Thoracic aorta (tissue), 2 donors: ENCODE results near the gene CHRNB1. TPM values are rescaled to one million over a fixed set of nuclear protein-coding genes. Genes with fewer than 3 reads are reported as not detected.

ENCODE experiments used
- ATAC-seq: fragments of 150-250 bp; one replicate; pipeline ENCODE4 v1.8.0; 2017; ENCODE audit warnings: low read depth; ENCODE audit not compliant: insufficient number of reproducible peaks, low FRiP score
- DNase-seq: peaks from one replicate; pipeline ENCODE4 v3.0.0-alpha.2; 2020; ENCODE audit warnings: low spot score
- H3K27ac ChIP-seq, 2 donors: fragments of 200-600 bp; sonication (generic); 1 replicate in 1 of 2; 2 replicates in 1 of 2; pipeline ENCODE4 v1.5.1; 2016; ENCODE audit warnings: mild to moderate bottlenecking in 2 of 2, moderate library complexity in 2 of 2
- H3K27me3 ChIP-seq: fragments of 200-600 bp; sonication (generic); replicated peaks from 2 replicates; pipeline ENCODE4 v1.6.0; 2016; ENCODE audit warnings: mild to moderate bottlenecking; ENCODE audit not compliant: insufficient read depth
- H3K36me3 ChIP-seq: fragments of 200-600 bp; sonication (generic); one replicate; pipeline ENCODE4 v1.5.1; 2016
- H3K4me1 ChIP-seq, 2 donors: fragments of 200-600 bp; sonication (generic); 1 replicate in 1 of 2; 2 replicates in 1 of 2; pipeline versions ENCODE4 v1.5.1 to v1.6.0; 2016; ENCODE audit warnings: low read depth in 2 of 2, mild to moderate bottlenecking in 1 of 2; ENCODE audit not compliant: control insufficient read depth in 1 of 2
- H3K4me3 ChIP-seq: fragments of 200-600 bp; sonication (generic); 2 replicates; pipeline ENCODE4 v1.5.1; 2016; ENCODE audit warnings: mild to moderate bottlenecking
- H3K9me3 ChIP-seq: fragments of 200-600 bp; sonication (generic); 2 replicates; pipeline ENCODE4 v1.5.1; 2016
- total RNA-seq, 2 donors: library from RNA; depleted of rRNA; stranded (reverse); fragments of >200 nt; gene quantifications; one replicate each; pipeline versions ENCODE4 v1.1.0 to v1.2.3, GENCODE V29; 2016
- TF ChIP-seq, protein P1 (sequence below): fragments of 200-600 bp; sonication (generic); IDR thresholded peaks from one replicate; pipeline ENCODE4 v1.5.1; 2019; ENCODE audit warnings: antibody characterized with exemption

Gene CHRNB1
- total RNA-seq, 2 donors from 2014 or later, result 11.6 to 17.6 TPM

DNA sequence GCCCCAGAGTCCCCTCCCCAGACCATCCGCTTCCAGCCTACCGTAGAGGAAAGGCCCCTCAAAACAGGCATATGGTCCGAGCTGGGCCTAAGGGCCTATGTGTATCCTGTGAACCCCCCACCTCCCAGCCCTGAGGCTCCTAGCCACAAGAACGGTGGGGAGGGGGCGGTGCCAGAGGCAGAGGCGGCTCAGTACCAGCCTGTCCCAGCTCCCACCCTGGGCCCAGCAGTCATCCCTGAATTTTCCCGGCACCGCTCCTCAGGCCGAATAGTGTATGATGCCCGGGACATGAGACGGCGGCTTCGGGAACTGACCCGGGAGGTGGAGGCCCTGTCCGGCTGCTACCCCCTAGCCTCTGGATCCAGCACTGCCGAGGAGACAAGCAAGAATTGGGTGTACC lies 23.7 kb upstream of the CHRNB1 start:
- Histone ChIP-seq H3K9me3 (no peaks in the 10 kb centered on the region), H3K27me3 (no peaks in the 10 kb centered on the region), H3K4me3 (no peak overlapping the region), H3K27ac (no peak overlapping the region), H3K4me1 (no peaks in the 10 kb centered on the region), H3K36me3 (no peaks in the 10 kb centered on the region)
- ATAC-seq, result no peak
- DNase-seq, result no peak
- TF ChIP-seq, protein P1, sequence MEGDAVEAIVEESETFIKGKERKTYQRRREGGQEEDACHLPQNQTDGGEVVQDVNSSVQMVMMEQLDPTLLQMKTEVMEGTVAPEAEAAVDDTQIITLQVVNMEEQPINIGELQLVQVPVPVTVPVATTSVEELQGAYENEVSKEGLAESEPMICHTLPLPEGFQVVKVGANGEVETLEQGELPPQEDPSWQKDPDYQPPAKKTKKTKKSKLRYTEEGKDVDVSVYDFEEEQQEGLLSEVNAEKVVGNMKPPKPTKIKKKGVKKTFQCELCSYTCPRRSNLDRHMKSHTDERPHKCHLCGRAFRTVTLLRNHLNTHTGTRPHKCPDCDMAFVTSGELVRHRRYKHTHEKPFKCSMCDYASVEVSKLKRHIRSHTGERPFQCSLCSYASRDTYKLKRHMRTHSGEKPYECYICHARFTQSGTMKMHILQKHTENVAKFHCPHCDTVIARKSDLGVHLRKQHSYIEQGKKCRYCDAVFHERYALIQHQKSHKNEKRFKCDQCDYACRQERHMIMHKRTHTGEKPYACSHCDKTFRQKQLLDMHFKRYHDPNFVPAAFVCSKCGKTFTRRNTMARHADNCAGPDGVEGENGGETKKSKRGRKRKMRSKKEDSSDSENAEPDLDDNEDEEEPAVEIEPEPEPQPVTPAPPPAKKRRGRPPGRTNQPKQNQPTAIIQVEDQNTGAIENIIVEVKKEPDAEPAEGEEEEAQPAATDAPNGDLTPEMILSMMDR, result no peak

DNA sequence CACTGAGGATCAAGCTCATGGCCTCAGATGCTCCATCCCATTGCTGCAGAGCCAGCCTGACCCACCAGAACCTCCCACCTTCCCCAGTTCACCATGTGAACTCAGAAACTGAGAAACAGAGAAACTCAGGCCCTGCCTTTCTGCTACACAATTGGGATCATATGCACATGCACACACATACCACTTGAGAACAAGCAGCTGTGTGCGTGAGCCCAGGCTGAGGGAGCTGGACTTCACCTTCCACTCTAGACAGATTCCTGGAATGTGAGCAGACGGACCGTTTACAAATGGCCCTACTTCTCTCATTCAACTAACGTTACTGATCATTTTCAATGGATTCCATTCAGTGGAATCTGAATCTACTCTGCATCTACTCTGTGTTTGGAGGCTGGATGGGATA lies 21.2 kb upstream of the CHRNB1 start:
- Histone ChIP-seq H3K27me3 (no peaks in the 10 kb centered on the region), H3K9me3 (no peaks in the 10 kb centered on the region), H3K36me3 (no peaks in the 10 kb centered on the region), H3K27ac (no peak overlapping the region), H3K4me1 (no peaks in the 10 kb centered on the region), H3K4me3 (no peak overlapping the region)
- no peak for ATAC-seq
- DNase-seq, result no peak
- TF ChIP-seq, protein P1, result no peak

DNA sequence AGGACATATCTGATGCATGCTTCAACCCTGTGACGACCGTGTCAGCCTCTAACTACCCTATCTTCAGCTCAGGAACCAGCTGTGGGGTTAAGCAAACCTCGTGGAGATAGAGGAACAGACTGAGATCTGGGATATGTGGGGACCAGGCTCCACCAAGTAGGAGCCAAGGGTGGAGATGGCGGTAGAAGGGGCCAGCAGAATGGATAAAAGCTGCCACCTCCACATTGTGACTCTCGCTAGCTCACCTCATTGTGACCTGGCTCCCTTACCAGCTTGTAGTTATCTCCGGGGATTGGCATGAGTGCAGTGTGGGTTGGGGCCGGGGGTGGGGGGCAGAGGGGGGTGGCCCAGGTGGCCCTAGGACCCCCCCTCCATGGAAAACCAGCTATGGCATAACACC lies 19.5 kb upstream of the CHRNB1 start, which contains the start of gene SPEM2:
Gene SPEM2, plus strand, starts transcription at position 301 of the 400 bp plus-strand sequence. Its CDS starts 73 bp downstream, at position 374.
- H3K27ac ChIP-seq, result no peak within 1 kb of the TSS
- ATAC-seq (no peak), DNase-seq (no peak)
- H3K4me3 ChIP-seq, result no peak within 1 kb of the TSS
- H3K4me1 ChIP-seq, result no peaks in the 10 kb centered on the region
- TF ChIP-seq, protein P1, result no peak
- H3K27me3 ChIP-seq, result no peaks in the 10 kb centered on the region
- H3K36me3 ChIP-seq, result no peaks in the 10 kb centered on the region
- no peaks in the 10 kb centered on the region for H3K9me3 ChIP-seq

DNA sequence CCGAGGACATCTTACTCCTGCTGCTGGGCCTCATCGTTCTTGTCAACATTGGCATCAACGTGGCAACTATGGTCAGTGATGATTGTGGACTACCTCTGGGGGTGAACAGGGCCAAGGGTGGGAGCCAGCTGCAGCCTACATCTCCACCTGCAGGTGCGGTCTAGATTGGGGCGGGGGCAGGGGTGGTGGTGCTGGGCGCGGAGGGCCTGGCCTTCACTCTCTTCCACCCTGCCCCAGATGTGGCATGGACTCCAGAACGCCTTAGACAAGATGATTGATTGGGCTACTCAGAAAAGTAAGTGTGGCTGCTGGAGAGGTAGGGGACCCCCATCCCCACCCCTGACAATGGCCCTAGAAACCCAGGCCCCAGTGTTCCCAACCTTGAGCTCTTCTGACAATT lies 19.1 kb upstream of the CHRNB1 start:
- no peak for DNase-seq
- H3K27me3 ChIP-seq, result no peaks in the 10 kb centered on the region
- no peak overlapping the region for H3K4me3 ChIP-seq
- no peaks in the 10 kb centered on the region for H3K4me1 ChIP-seq
- ATAC-seq, result no peak
- TF ChIP-seq, protein P1, result no peak
- no peaks in the 10 kb centered on the region for H3K9me3 ChIP-seq
- H3K36me3 ChIP-seq, result no peaks in the 10 kb centered on the region
- no peak overlapping the region for H3K27ac ChIP-seq

DNA sequence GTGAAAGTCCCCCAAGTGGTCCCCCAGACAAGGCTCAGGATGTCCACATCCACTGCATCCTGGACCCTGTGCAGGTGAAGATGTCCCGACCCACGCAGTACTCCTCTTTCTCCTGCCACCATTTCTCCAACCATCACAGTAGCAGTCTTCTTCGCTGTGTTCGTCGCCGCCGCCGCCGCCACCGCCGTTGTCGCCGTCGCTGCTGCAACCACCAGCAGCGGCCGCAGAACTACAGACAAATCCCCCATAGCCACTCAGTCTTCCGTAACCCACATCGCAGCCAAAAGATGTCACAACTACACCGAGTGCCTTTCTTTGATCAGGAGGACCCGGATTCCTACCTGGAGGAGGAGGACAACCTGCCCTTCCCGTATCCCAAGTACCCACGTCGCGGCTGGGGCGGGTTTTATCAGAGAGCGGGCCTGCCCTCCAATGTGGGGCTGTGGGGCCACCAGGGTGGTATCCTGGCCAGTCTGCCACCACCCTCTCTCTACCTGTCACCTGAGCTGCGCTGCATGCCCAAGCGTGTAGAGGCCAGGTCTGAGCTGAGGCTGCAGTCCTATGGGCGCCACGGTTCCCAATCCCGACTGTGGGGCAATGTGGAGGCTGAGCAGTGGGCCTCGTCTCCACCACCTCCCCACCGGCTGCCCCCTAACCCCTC lies 18.5 kb upstream of the CHRNB1 start:
- Histone ChIP-seq H3K27ac (no peak overlapping the region), H3K9me3 (no peaks in the 10 kb centered on the region), H3K4me1 (no peaks in the 10 kb centered on the region), H3K36me3 (no peaks in the 10 kb centered on the region), H3K4me3 (no peak overlapping the region), H3K27me3 (no peaks in the 10 kb centered on the region)
- ATAC-seq (no peak), DNase-seq (no peak)
- TF ChIP-seq, protein P1, result no peak
